ENCODE measurements around the gene ADAMTSL2.

DNA sequence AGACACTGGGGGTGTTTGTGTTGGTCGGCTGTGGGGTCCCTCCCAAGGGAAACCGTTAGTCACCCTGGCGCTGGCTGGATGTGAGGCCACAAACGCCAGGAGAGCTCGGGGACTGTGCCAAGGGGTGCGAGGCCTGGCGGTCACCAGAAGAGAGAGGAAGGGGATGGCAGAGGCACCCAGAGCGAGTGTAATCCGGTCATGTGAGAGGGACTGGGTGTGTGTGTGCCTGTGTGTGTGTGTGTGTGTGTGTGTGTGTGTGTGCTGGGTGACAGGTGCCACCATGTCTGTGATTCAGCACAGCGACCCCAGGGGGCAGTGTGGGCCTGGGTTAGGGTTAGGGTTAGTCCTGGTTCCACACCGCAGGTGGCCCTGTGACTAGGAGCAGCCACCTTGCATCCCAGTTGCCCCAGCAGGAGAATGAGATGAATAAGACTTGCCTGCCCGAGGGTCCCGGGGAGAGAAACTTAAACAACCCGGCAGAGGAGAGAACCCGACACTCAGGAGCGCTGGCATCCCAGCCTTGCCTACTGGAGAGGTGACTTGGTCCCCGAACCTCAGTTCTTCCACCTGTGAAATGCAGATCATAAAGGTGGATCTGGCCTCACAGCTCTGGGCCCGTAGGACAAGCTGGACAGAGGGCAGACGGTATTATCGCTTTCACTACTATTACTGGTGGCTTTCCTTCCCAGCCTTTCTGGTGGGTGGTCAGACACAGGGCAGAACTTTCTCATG, 1.4 kb upstream of the ADAMTSL2 start:
- peak; percentile 46 for TF ChIP-seq CTCF (IDR thresholded peaks at IDR 0.05; ENCODE audit: poor library complexity)
- no peak for TF ChIP-seq EZH2 (IDR thresholded peaks at IDR 0.05; ENCODE audit: borderline replicate concordance)

All from hepatocyte (in vitro differentiated cells).